Fibroblast of skin of left quadriceps (primary cell): Measurements from ENCODE around the gene PSMD4.
"Not testable (repeated sequence)": the region's sequence is repeated elsewhere in the genome, so short reads cannot be mapped to it uniquely, and the experiment has no call there.

Experiments
- DNase-seq, 2 experiments: peaks; one replicate each; pipeline ENCODE4 v3.0.0-alpha.2; 2013; ENCODE audit warnings: low read depth in 2 of 2

PSMD4 gene

DNA sequence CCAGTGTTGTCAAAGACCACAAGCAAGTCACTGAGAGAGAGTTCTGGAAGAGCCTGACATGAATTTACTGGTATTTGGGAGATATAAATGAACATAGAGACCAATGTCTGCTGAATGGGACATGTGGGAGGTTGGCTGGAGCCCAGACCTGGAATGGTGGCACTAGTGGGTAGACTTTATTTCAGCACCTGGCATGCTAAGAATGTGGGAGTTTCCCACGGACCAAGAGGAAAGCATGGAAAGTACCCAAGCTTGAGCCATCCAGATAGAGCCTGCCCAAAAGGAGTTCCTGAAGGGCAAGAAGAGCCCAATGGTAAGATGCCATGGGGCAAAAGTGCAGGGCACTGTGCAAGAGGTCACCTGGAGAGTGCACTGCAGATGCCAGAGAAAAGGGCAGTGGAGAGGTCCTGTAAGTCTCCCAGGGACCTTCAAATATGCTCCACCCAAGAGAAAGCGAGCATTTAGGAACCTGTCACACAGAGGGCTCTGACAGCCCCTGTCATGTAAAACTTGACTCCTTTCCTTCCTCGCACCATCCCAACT lies 19.5 kb downstream of the PSMD4 start:
- DNase-seq, result no peak

DNA sequence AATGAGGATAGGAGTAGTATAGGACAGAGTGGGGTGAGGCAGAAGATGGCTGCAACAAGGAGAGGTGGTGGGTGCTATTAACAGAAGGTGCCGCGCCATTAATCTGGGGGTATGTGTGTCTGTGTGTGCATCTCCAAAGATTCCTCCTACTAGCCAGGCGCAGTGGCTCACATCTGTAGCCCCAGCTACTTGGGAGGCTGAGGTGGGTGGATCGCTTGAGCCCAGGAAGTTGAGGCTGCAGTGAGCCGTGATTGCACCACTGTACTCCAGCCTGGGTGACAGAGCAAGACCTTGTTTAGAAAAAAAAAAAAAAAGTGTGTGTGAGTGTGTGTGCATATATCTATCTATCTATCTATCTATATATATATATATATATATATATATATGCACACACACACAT lies 20.8 kb downstream of the PSMD4 start:
- DNase-seq, result not testable (repeated sequence)

- DNase-seq, result no peak
Measured at GRCh38 chr1:151277249-151277648, 22.7 kb downstream of the PSMD4 start.

DNA sequence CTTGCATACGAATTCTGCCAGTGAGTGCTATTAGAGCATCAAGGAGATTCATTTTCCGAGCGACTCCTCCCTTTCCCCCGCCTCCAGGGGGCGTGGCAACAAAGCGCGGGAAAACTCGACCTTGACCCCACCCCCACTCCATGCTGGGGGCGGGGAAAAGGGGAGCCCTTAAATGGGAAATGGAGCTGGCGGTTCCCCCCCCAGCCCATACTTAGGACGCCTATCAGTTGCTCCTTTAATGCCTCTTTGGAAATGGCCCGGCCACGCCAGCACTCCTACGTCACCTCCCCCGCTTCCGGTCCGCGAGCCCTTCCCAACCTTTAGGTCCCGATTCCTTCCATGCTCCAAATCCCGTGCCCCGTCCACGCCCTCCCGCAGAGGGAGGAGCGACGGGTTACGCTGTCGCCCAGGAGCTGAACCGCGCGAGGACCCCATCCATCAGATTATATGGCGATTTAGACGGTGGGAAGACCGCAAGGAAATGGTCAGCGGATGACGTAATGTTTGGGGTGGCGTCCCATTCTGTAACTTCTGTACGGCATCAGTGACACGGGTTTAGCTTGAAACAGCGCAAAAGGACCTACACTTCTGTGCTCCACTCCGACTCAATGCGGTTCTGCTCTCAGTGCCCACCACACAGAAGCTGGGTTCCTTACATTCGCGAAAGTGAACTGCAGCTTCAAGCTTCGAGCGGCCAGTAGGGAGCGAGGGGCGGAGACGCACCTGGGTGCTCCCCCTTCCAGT lies 26.9 kb downstream of the PSMD4 start:
- DNase-seq, result peak; percentile 97

DNA sequence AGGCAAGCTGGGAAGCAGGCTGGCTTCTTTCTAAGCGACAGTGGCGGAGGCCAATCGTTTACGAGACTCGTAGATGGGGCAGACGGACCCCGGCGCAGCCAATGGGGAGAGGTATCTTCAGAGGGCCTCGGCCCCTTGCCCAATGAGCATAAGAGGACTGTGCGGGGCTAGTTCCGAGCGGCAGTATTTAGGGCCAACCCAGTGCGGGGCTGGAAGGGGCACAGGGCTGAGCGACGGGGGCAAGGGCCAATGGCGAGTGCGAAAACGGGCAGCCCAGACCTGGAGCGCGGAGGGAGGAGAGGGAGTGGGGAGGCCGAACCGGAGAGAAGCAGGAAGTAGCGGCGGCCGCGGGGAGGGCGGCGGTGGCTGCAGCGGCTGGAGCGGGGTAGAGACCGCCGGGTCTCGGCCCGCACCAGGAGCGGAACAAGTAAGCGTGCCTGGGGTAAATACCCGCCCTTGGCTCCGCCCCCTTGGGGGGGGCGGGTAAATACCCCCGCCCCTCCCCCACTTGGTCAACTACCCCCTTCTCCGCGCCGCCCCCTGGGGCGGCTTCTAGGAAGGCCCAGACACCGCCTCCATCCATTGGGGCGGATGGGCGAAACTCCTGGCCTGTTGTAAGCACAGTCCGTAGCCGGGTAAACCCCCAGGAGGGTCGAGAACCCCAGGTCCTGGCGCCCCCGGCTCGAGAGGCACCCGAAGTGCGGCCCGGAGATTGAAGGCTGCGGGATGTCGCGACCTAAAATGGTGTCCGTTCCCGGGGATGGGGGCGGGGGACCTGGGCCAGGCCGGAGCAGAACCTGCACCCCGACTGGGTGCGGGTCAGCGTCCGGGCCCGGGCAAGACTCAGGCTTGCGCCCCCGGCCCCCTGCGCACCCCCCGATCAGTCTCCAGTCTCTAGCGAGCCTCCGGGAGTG lies 27.7 kb downstream of the PSMD4 start, which contains the start of gene ZNF687:
TSS of gene ZNF687 (plus strand) at position 331 of the 914 bp plus-strand sequence. CDS start 3,993 bp downstream, outside the sequence.
- peak; percentile 100 for DNase-seq

DNA sequence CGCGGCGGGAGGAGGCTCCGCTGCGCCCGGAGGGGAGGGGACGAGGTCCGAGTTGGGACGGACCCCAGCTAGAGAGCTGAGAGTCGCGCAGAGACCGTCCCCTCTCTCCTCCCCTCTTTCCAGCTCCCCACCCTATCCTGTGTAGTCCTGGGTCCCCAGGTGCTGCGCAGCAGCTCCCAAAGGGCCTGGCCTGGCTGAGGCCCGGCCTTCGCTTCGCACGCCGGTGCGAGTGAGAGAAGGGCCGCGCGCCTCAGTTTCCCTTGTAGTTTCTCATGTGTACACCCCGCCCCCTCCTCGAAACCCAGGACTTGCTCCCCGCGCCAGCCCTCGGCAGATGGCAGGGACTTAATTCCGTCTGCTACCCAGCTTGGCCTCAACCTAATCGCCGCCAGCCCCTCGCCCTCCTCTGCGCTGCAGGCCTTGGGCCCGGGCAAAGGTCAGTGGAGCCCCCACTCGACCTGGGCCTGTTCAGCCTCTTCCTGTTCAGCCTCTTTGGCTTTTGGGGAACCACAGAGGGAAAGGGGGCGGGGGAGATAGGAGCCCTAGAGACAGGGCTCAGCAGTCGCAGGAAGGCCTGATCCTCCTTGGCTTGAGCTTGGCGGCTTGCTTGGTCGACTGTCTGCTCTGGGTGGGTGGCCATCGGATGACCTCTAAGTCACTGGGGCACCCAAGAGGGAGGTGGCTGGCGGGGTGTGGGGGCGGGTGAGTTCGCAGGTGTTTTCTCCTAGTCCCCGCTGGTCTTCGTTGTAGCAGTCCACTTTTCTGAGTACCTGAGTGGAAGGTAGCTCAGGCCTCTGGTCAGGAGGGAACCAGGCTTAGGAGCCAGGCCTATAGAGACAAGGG lies 28.6 kb downstream of the PSMD4 start:
- DNase-seq, result no peak

- DNase-seq, result no peak
Measured at GRCh38 chr1:151284013-151284577, 29.6 kb downstream of the PSMD4 start.

DNA sequence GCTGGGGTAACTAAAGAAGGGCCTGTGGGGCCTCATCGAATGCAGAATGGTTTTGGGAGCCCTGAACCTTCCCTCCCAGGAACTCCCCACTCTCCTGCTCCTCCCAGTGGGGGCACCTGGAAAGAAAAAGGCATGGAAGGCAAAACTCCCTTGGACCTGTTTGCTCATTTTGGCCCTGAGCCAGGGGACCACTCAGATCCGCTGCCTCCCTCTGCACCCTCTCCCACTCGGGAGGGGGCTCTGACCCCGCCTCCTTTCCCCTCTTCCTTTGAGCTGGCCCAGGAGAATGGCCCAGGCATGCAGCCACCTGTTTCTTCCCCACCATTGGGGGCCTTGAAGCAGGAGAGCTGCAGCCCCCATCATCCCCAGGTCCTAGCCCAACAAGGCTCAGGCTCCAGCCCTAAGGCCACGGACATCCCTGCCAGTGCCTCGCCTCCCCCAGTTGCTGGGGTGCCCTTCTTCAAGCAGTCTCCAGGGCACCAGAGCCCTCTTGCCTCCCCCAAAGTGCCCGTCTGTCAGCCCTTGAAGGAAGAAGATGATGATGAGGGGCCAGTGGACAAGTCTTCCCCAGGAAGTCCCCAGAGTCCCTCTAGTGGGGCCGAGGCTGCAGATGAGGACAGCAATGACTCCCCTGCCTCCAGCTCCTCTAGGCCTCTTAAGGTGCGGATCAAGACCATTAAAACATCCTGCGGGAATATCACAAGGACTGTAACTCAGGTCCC lies 32.2 kb downstream of the PSMD4 start:
- no peak for DNase-seq

DNA sequence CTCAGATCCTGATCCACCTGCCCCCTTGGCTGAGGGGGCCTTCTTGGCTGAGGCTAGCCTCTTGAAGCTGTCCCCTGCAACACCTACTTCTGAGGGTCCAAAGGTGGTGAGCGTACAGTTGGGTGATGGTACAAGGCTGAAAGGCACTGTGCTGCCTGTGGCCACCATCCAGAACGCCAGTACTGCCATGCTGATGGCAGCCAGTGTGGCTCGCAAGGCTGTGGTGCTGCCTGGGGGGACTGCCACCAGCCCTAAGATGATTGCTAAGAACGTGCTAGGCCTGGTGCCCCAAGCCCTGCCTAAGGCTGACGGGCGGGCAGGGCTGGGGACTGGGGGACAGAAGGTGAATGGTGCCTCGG lies 32.8 kb downstream of the PSMD4 start:
- DNase-seq, result no peak

- no peak for DNase-seq
Measured at GRCh38 chr1:151287767-151288500, 33.4 kb downstream of the PSMD4 start.

- no peak for DNase-seq
Measured at GRCh38 chr1:151288502-151288901, 34.0 kb downstream of the PSMD4 start.

GRCh38 chr1:151289080-151289935 lies 34.8 kb downstream of the PSMD4 start:
- no peak for DNase-seq

- DNase-seq, result no peak
Measured at GRCh38 chr1:151289991-151290708, 35.6 kb downstream of the PSMD4 start.

DNA sequence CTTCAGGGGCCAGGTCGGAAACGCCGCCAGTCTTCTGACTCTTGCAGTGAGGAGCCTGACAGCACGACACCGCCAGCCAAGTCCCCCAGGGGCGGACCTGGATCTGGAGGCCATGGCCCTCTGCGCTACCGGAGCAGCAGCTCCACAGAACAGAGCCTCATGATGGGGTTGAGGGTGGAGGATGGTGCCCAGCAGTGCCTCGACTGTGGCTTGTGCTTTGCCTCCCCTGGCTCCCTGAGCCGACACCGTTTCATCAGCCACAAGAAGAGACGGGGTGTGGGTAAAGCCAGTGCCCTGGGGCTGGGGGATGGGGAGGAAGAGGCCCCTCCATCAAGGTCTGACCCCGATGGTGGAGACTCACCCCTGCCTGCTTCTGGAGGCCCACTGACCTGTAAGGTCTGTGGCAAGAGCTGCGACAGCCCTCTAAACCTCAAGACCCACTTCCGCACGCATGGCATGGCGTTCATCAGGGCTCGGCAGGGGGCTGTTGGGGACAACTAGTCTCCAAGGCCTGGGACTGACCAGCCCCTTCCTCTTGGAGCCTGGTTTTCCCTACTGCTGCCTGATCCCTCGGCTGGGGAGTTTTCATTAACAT lies 36.3 kb downstream of the PSMD4 start:
- no peak for DNase-seq

DNA sequence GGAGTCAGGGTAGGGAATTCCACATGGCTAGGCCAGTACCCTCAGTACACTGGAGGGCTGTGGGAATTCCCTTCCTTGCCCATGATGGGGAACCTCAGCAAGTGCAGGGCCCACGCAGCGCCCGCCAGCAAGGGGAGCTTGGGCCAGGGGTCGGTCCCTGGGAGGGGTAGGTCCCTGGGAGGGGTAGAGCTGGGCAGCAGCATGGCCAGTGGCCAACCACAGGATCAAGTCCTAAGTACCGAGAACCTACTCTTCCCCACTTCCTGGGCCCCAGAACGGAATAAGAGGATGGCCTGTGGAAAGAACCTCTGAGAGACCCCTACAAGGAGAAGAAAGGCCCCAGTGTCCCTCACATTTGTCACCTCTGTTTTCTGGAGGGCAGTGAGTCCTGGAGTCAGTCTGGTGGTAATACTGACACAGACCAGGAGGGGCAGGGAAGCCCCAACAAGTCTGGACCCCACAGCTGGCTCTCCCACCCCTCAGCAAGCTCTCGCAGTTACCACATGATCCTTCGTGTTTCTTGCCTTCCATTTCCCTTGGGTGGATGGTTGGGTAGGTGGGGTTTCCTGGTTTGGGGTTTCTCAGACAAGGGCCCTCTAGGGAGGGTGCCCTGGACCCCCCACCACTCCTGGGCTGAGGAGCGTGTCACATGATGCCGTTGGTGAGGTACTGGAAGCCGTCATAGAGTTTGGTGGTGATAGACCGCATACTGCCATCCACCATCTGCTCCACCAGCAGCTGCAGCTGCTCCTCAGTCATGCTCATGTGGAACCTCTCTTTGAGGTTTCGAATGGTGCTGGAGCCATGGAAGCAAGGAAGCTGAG lies 37.9 kb downstream of the PSMD4 start:
- no peak for DNase-seq

- DNase-seq, result no peak
Measured at GRCh38 chr1:151293093-151293492, 38.6 kb downstream of the PSMD4 start.
